Fibroblast of peridontal ligament (primary cell): ENCODE measurements around the gene PPP1CB.
A peak's percentile ranks its signal among the peaks of the same experiment; 100 is the strongest.
"Not testable (repeated sequence)": the region's sequence is repeated elsewhere in the genome, so short reads cannot be mapped to it uniquely, and the experiment has no call there.

Source experiments
- DNase-seq: peaks from one replicate; pipeline ENCODE4 v3.0.0-alpha.2; 2010; ENCODE audit errors: extremely low read depth

PPP1CB gene

GRCh38 chr2:28778392-28778791, 26.8 kb downstream of the PPP1CB start:
- DNase-seq: no peak

- no peak for DNase-seq
These were observed 27.4 kb downstream of the PPP1CB start for GRCh38 chr2:28779001-28779400.

GRCh38 chr2:28780496-28780895, 28.9 kb downstream of the PPP1CB start:
- DNase-seq: no peak

DNA sequence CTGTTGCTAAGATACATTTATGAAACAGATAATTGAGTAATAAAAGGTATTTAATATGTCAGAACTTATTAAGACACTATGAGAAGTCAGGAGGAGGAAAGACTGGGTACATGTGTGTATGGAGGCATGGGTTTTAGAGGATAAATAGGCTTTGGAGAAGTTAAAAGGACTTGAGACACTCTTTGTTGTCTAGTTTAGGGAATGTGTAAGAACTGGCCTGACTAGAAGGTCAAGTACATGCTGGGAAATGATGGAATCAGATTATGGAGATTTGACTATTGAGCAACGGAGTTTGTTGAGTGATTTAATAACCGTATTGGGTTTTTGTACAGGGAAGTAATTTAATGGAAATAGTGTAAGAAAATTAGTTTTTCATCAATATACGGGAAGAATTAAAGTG, 30.8 kb downstream of the PPP1CB start:
- no peak for DNase-seq

GRCh38 chr2:28784570-28784969, 32.9 kb downstream of the PPP1CB start:
- not testable (repeated sequence) for DNase-seq

DNA sequence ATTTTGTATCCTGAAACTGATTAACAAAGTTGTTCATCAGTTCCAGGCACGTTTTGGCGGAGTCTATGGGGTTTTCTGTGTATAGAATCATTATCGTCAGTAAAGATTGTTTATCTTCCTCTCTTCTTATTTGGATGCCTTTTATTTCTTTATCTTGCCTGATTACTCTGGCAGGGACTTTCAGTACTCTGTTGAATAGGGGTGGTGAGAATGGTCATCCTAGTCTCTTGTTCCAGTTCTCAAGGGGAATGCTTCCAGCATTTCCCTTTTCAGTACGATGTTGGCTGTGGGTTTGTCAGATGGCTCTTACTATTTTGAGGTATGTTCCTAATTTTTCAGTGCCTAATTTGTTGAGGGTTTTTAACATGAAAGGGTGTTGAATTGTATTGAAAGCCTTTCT, 45.0 kb downstream of the PPP1CB start:
- DNase-seq: no peak

GRCh38 chr2:28801726-28802125, 50.1 kb downstream of the PPP1CB start:
- peak; percentile 42 for DNase-seq

GRCh38 chr2:28802975-28803429, 51.4 kb downstream of the PPP1CB start:
- DNase-seq: peak; percentile 71

DNA sequence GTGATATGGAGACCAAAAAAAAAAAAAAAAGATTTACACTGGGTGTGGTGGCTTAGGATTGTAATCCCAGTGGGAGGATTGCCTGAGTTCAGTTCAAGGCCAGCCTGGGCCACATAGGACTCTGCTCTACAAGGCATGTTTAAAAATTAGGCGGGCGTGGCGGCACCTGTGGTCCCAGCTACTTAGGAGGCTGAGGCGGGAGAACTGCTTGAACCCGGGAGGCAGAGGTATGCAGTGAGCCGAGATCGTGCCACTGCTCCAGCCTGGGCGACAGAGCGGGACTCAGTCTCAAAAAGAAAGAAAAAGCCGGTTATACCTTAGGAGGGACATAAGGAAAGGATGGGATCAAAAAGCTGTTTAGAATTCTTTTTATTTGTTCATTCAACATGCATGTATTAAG, 58.3 kb downstream of the PPP1CB start:
- no peak for DNase-seq

GRCh38 chr2:28810384-28811285, 59.0 kb downstream of the PPP1CB start, which contains the start of gene SPDYA:
TSS of gene SPDYA (plus strand) at chr2:28810834. CDS start at chr2:28816015, 5,181 bp downstream.
- peak; percentile 44 for DNase-seq

- no peak for DNase-seq
These were observed 66.4 kb downstream of the PPP1CB start for GRCh38 chr2:28818053-28818452.

DNA sequence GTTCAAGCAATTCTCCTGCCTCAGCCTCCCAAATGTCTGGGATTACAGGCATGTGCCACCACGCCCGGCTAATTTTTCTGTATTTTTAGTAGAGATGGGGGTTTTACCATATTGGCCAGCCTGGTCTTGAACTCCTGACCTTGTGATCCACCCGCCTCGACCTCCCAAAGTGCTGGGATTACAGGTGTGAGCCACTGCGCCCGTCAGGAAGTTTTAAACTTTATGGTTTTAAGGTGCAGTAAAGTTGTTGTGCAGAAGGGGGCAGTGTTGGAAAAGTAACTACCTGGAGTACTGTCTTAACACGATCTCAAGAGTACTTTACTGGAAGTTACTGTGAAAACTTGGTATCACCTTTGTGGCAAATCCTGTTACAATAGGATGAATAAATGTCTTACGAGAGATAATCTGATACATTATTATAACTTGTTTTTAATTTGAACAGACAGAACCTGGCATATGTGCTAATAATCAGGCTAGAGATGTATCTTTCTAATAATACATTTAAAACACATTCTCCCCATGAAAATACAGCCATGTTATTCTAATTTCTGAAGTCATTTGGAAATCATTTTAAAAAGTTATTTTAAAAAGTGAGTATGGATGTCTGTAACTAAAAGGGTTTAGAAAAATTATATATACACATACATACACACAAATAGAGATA, 69.8 kb downstream of the PPP1CB start:
- peak; percentile 69 for DNase-seq

DNA sequence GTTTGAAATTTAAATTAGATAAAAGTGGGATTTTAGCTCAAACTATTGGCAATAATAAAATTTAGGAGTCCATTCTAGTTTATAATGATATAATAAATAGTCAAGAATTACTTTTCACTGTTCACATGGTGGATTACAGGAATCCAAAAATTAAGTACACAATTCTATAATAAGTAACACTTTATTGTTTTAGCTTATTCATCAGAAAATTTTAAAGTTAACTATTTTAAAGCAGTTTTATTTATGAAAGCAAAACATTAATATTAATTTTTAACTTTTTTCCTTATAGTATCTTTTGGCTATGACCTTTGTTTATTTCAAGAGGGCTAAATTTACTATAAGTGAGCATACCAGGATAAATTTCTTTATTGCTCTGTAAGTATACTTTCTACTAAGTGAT, 70.4 kb downstream of the PPP1CB start:
- DNase-seq: no peak

GRCh38 chr2:28824207-28824606, 72.6 kb downstream of the PPP1CB start:
- DNase-seq: no peak

DNA sequence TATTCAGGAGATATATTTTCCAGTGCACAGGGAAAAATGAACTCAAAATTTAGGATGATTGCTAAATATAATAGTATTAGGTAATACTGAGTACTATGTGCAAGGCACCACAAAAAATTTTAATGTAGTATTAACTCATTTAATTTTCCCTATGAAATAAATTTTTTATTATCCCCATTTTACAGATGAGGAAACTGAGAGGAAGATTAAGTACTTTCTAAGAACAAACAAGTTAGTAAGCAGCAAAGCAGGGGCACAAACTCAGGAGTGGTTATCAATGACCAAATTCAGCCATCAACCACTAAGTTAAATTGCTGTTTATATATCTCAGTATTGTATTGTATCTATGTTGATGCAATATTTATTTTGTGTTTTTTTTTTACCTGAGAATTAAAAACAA, 73.2 kb downstream of the PPP1CB start:
- no peak for DNase-seq

DNA sequence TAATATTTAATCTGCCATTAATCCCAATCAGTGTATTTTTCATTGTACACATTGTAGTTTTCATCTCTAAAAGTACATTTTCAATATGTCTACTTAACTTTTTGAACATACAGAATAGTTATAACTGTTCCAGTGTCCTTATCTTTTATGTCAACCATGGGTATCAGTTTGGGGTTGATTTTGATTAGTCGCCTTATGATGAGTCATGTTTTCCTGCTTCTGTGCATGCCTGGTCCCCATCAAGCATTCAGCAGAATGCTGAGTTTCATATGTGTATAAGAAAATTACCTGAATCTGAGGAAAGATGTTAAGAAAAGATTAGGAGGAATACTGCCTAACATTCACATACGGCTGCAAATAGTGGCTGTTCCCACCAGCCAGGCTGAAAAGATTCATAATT, 76.8 kb downstream of the PPP1CB start:
- peak; percentile 25 for DNase-seq

DNA sequence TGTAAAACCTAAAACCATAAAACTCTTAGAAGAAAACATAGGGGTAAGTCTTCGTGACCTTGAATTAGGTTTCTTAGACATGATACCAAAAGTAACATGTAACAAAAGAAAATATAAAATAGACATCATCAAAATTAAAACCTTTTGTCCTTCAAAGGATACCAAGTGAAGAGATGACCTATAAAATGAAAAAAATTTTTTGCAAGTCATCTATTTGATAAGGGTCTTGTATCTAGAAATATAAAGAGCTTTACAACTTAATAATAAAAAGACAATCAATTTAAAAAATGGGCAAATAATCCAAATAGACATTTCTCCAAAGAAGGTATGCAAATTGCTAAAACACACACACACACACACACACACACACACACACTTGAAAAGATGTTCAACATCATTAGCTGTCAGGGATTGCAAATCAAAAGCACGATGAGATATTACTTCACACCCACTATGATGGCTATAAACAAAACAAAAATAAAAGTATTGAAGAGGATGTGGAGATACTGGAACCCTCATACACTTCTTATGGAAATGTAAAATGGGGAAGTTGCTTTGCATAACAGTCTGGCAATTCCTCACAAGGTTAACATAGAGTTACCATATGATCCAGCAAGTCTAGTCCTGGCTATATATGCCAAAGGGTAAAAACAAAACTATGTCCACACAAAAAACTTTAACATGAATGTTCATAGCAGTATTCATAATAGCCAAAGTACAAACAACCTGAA, 82.3 kb downstream of the PPP1CB start:
- no peak for DNase-seq

- no peak for DNase-seq
These were observed 84.2 kb downstream of the PPP1CB start for GRCh38 chr2:28835781-28836180.

DNA sequence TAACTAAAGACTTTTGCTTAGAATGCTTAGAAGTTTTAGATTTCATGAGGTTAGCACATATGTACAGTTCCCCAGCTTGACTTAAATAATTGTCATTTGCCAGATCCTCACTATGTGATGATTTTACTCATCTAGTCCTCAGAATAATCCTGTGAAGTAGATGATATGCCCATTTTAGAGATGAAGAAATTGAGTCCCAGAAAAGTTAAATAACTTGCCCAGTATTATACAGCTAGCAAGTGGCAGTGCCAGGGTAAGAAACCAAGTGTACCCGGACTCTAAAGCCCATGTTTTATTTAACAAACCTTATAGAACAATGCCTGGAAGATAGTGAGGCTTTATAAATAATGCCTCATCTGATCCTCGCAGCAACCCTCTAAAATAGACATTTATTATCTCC, 87.3 kb downstream of the PPP1CB start:
- DNase-seq: no peak

DNA sequence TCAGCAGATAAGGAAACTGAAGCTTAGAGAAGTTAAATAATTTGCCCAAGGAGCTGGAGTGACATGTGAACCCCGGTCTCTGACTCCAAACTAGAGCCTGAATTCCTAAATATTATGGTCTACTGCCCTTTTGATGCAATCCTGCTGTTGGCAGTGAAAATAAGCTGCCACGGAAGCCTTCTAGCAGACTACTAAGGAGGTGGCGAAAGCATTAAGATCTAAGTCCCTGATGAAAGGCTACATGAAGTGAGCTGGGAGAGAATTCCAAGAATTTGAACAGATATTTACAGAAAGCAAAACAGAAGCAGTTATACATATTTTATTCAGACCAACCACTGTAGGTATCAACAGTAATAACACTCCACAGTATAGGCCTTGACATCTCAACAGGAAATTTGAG, 90.4 kb downstream of the PPP1CB start:
- DNase-seq: no peak
